GM21367 (cell line): ENCODE results near the gene DIP2B.
"Not testable (repeated sequence)": the region's sequence is repeated elsewhere in the genome, so short reads cannot be mapped to it uniquely, and the experiment has no call there.

ENCODE experiments used
- ATAC-seq: cut with Tn5 transposase; IDR thresholded peaks from one replicate; pipeline ENCODE4 v1.9.1; 2021; ENCODE audit not compliant: unreplicated experiment

DIP2B gene, protein sequence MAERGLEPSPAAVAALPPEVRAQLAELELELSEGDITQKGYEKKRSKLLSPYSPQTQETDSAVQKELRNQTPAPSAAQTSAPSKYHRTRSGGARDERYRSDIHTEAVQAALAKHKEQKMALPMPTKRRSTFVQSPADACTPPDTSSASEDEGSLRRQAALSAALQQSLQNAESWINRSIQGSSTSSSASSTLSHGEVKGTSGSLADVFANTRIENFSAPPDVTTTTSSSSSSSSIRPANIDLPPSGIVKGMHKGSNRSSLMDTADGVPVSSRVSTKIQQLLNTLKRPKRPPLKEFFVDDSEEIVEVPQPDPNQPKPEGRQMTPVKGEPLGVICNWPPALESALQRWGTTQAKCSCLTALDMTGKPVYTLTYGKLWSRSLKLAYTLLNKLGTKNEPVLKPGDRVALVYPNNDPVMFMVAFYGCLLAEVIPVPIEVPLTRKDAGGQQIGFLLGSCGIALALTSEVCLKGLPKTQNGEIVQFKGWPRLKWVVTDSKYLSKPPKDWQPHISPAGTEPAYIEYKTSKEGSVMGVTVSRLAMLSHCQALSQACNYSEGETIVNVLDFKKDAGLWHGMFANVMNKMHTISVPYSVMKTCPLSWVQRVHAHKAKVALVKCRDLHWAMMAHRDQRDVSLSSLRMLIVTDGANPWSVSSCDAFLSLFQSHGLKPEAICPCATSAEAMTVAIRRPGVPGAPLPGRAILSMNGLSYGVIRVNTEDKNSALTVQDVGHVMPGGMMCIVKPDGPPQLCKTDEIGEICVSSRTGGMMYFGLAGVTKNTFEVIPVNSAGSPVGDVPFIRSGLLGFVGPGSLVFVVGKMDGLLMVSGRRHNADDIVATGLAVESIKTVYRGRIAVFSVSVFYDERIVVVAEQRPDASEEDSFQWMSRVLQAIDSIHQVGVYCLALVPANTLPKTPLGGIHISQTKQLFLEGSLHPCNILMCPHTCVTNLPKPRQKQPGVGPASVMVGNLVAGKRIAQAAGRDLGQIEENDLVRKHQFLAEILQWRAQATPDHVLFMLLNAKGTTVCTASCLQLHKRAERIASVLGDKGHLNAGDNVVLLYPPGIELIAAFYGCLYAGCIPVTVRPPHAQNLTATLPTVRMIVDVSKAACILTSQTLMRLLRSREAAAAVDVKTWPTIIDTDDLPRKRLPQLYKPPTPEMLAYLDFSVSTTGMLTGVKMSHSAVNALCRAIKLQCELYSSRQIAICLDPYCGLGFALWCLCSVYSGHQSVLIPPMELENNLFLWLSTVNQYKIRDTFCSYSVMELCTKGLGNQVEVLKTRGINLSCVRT (N-terminal part only)

DNA sequence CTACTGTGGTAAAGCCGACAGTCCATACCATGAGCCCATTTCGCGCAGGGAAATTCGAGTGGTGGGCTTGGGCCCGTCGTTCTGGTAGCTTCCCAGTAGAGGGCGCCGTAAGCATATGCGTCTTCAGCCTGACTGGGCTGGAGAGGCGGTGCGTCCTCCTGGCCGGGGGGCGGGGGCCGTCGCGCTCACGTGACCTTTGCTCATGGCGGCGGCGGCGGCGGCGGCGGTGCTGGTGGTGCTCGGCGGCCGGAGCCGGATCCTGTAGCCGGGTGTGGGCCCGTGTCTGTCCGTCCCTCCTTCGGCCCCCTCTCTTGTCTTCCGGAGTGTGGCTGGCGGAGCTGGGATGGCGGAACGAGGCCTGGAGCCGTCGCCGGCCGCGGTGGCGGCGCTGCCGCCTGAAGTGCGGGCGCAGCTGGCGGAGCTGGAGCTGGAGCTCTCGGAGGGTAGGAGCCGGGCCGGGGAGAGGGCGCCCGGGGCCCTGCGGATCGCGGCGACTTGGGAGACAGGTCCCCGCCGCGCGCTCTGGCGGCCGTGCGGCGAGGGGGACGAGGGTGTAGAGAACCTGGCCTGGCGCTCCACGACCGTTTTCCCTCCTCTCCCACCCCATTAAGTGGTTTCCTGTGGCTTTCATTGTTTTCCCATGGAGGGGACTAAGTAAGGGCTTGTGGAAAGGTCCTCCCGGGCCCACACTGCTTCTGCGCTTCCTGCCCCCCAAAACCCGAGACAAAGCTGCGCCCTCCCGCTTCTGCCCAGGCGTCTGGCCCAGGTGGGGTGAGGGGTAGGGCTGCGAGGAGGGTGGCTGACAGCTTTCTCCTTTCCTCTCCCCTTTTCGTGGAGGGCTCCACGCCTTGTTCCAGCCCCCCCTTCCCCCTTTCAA, at the start of gene DIP2B:
Gene DIP2B, plus strand, starts transcription at position 188 of the 877 bp plus-strand sequence. Its CDS starts 156 bp downstream, at position 344.
- peak; percentile 58 for ATAC-seq

DNA sequence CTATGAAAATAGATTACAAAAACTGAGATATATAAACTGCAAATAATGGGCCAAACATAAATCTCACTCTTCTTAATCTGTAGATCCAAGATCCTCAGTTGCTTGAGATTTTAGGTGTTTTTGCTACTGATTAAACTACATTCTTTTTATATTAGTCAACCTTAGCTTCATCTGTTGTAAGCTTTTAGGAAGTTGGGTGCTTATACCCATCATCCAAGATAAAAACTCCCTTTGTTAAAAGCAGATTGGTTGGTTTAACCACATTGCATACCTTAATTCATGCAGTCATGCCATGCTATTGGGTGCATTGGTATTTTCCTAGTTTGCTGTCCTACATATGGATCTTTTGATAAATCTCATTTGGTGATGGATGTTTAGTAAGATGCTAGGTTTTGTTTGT, 46.2 kb upstream of the DIP2B start:
- no peak for ATAC-seq

DNA sequence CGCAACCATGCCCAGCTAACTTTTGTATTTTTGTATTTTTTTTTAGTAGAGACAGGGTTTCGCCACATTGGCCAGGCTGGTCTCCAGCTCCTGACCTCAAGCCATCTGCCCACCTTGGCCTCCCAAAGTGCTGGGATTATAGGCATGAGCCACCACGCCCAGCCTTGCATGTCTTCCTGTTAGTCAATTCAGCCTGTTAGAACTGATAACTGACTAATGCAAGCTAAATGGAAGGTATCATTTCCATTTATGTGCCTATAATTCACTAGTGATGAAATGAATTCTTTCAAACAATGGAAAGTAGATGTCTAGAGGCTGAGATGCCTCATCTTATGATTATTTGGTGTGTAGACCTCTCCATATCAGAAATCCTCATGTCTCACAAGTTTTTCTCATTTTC, 37.3 kb upstream of the DIP2B start:
- ATAC-seq: no peak

DNA sequence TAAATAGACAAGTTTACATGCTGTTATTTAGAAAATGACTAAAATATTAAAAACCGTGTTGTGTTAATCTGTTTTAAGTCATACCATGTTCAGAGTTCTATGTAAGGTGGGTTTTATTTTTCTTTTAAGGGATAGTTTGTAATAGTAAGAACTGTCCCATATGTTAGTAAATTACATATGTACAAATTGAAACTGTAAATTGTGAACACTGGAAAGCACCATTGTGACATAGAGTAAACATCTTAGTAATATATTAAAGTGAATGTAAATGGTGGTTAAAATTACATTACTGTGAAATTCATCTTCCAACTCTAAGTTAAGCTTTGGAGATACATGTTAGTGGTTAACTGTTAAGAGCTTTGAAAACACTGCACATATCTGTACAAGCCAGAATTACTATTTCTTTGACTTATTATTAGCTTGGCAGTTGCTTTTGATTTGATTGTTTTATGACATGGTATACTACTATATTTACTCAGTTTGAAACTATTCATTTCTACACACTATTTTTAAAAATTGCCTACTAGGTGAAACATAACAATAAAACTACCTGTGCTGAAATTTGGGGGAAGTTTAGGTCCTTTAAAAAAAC, 27.4 kb upstream of the DIP2B start:
- no peak for ATAC-seq

DNA sequence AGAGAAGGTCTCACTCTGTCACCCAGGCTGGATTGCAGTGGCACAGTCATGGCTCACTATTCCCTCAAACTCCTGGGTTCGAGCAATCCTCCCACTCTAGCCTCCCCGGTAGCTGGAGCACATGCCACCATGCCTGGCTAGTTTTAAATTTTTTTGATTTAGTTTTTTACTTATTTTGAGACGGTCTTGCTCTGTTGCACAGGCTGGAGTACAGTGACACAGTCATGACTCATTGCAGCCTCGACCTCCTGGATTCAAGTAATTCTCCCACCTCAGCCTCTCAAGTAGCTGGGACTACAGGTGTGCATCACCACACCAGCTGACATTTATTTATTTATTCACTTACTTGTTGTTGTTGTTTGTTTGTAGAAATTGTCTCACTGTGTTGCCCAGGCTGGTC, 22.2 kb upstream of the DIP2B start:
- ATAC-seq: no peak

- no peak for ATAC-seq
Observed at GRCh38 chr12:50483488-50483887, 21.3 kb upstream of the DIP2B start.

GRCh38 chr12:50488801-50489200, 16.0 kb upstream of the DIP2B start:
- ATAC-seq: no peak

- not testable (repeated sequence) for ATAC-seq
Observed at GRCh38 chr12:50498119-50498518, 6.7 kb upstream of the DIP2B start.

- ATAC-seq: peak; percentile 33
Observed at GRCh38 chr12:50505675-50506530, 1.1 kb downstream of the DIP2B start.

GRCh38 chr12:50506753-50507473, 2.1 kb downstream of the DIP2B start:
- no peak for ATAC-seq

DNA sequence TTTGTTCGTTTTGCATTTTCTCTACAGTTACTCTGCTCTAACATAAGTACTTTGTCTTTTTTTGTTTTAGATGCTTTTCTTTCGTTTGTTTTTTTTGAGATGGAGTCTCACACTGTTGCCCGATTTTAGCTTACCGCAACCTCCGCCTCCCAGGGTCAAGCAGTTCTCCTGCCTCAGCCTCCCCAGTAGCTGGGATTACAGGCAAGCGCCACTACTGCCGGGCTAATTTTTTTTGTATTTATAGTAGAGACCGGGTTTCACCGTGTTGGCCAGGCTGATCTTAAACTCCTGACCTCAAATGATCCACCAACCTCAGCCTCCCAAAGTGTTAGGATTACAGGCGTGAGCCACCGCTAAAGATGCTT, 2.7 kb downstream of the DIP2B start:
- ATAC-seq: no peak

DNA sequence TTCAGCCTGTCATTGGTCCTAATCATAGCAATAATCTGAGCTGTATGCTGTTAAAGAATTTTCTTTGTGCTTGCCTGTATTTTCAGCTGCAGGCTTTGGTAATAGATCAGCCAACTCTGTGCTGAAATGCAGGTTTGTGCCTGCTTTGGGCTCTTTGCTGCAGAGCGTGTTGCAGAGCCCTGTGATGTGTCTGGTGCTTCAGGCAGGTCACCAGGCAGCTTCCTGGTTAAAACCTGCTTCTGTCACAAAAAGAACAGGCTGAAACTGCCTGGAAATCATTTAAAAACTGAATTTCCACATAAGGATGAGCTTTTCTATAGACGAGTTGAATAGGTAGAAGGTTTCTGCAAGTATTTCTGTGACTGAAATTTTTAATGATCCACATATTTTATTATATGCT, 3.1 kb downstream of the DIP2B start:
- no peak for ATAC-seq

DNA sequence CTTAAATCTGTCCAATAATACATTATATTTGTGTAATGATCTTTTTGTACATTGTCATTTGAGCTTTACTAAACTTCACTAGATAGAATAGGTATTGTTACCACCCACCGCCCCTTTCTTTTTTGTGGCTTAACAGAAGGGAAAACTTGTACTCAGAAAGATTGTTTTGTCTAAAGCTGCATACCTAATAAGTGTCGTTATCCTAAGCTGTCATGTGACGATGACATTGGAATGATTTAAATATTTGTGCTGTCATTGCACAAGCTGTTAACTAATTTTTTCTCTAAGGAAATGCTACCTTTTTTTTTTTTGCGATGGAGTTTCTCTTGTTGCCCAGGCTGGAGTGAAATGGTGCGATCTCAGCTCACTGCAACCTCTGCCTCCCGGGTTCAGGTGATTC, 3.6 kb downstream of the DIP2B start:
- ATAC-seq: no peak

GRCh38 chr12:50508970-50509663, 4.3 kb downstream of the DIP2B start:
- no peak for ATAC-seq

GRCh38 chr12:50514526-50515276, 9.9 kb downstream of the DIP2B start:
- ATAC-seq: no peak

DNA sequence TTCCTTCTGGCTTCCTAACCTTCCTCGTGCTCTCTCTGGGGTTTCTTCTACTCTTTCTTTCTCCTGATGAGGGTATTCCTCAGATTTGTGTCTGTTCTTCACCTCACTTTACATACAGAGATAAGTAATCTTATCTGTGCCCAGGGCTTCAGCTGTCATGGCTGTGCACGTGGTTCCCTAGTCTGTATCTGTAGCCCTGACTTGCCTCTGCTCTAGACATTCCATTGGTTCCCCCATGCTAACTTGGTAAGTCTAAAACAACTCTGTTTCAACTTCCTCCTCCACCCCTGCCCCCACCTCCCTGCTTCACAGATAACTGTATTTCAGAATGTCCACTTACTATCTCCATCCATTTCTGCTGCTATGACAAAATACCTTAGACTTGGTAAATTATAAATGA, 10.8 kb downstream of the DIP2B start:
- ATAC-seq: no peak

- ATAC-seq: peak; percentile 59
Observed at GRCh38 chr12:50517421-50518048, 12.8 kb downstream of the DIP2B start.
